Fibroblast of skin of scalp (primary cell): ENCODE data around the gene VEZT.

Experiments
- DNase-seq: peaks from one replicate; pipeline ENCODE4 v3.0.0-alpha.2; 2013

VEZT gene

GRCh38 chr12:95321516-95322246 is 104.1 kb downstream of the VEZT start:
- no peak for DNase-seq

DNA sequence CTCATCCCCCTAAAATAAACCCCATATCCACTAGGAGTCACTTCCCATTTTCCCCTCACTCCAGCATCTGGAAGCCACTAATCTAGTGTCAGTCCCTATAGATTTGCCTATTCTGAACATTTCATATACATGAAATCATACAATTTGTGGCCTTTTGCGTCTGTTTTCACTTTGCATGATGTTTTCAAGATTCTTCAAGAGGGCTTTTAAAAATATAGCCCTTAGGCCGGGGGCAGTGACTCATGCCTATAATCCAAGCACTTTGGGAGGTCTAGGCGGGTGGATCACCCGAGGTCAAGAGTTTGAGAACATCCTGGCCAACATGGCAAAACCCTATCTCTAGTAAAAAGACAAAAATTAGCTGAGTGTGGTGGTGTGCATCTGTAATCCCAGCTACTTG is 104.7 kb downstream of the VEZT start:
- peak; percentile 96 for DNase-seq

DNA sequence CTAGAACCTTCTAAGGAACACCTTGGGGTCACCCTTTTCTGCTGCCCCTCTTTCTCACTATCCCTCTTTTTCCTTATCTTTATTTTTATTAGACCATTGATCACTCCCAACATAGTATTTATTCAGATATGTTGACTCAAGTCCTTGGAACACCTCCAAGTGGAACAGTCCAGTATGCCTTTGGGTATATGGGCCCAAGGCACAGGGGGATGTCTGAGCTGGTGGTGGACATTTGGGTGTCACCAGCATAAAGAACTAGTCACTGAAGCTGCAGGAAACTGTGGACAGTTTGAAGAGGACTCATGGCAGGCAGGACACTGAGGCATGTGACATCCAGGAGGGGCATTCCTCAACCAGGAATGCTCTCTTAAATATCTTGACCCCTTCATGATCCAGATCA is 105.6 kb downstream of the VEZT start:
- peak; percentile 19 for DNase-seq

- peak; percentile 43 for DNase-seq
Observed at GRCh38 chr12:95324246-95324645, 106.6 kb downstream of the VEZT start.

GRCh38 chr12:95325501-95325900 is 107.9 kb downstream of the VEZT start:
- DNase-seq, result no peak

GRCh38 chr12:95326445-95326844 is 108.8 kb downstream of the VEZT start:
- DNase-seq, result peak; percentile 61

- DNase-seq, result no peak
Observed at GRCh38 chr12:95326855-95327254, 109.2 kb downstream of the VEZT start.

DNA sequence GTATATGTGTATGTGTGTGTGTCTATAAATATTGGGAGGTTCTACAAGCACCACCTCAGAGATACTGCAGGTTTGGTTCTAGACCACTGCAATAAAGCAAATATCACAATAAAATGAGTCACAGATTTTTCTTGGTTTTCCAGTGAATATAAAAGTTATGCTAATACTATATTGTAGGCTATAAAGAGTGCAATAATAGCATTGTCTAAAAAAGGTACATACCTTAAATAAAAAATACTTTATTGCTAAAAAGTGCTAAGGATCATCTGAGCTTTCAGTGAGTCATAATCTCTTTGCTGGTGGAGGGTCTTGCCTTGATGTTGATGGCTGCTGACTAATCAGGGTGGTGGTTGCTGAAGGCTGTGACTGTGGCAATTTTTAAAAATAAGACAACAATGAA is 111.1 kb downstream of the VEZT start:
- DNase-seq, result no peak

GRCh38 chr12:95335948-95336347 is 118.3 kb downstream of the VEZT start:
- DNase-seq, result no peak

DNA sequence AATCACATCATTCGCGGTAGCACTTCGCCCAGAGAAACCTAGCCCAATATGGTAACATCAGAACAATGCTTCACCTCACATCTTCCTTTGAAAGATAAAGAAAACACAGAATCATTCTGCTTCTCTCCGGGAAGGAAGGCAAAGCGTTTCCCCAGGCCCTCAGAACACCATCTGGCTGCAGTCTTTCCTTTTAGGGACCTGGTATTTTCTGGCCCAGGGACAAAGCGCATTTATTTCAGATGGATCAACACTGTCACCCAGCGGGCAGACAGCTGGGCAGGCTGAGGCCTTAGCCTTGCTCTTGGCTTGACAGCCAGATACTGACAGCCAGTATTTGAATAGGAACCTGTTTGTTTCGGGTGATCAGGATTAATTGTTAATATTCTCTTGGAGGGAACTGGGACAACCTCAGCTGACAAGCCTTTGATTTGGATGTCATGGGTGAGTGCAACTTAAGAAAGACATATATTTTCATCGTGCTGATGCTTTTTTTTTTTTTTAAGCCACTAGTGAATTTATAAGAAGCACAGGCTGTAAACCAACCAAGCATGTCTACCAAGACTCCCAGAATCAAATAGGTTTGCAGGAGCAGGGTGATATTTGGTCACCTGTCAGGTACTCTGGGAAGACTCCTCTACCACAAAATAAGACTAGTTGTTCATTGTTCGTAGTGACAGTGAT is 118.9 kb downstream of the VEZT start:
- DNase-seq, result peak; percentile 90

- no peak for DNase-seq
Observed at GRCh38 chr12:95337146-95337545, 119.5 kb downstream of the VEZT start.

DNA sequence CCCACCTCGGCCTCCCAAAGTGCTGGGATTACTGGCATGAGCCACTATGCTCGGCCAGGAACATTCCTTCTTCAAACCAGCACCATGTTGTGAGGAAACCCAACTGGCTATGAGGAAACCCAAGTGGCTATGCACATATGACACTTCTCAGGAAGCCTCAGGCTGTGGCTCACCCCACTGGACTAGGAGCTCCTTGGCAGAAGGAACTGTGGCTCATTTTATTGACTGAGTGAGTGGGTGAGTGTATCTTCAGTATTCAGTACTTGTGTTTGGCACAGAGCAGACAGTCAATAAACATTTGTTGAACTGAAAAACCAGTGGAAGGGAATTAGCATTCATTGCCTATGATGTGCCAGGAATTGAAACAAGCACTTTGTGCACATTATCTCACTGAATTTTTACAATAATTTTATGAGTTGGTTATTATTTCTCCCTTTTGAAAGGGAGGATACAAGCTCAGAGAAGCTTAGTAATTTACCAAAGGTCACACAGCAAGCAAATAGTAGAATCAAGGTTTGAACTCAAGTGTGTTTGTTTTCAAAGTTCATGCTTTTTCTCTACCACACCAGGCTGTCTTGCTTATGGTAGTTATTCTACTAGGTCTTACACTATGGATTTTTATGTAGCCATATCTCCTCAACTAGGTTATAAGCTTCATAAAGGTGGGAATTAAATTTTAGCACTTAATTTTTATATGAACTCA is 121.6 kb downstream of the VEZT start:
- no peak for DNase-seq

GRCh38 chr12:95342008-95342407 is 124.4 kb downstream of the VEZT start:
- DNase-seq, result no peak

- DNase-seq, result no peak
Observed at GRCh38 chr12:95343461-95344230, 126.0 kb downstream of the VEZT start.

DNA sequence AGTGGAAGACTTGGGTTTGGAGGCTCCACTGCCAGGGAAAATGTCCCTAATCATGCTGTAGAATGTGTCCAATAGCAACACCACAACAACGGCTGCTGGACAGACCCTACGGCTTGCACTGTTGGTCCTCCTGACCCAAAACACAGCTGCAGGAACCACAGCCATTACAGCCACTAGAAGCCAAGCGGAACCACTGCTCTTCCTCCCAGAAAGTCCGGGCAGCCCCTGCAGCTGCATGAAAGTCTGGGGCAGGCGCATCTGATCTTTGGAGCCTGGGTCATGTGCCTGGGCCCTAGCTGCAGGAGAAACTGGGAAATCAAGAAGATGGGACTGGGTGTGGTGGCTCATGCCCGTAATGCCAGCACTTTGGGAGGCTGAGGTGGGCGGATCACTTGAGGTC is 131.7 kb downstream of the VEZT start:
- no peak for DNase-seq

- DNase-seq, result no peak
Observed at GRCh38 chr12:95351748-95352147, 134.1 kb downstream of the VEZT start.
